A549 treated with RU486 at 1 μM for 4 hours (cell line): Measurements from ENCODE around the gene SPANXN5. TPM values are rescaled to one million over a fixed set of nuclear protein-coding genes. Genes with fewer than 3 reads are reported as not detected.

ENCODE experiments used
- total RNA-seq: library from RNA; stranded (reverse); fragments of 200-300 nt; extraction: Qiagen RNA extraction; gene quantifications from 5 replicates; pipeline ENCODE4 v1.2.3, GENCODE V29; 2022; ENCODE audit warnings: low read depth

SPANXN5 gene, protein sequence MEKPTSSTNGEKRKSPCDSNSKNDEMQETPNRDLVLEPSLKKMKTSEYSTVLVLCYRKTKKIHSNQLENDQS
- total RNA-seq: not detected in 5 replicates

DNA sequence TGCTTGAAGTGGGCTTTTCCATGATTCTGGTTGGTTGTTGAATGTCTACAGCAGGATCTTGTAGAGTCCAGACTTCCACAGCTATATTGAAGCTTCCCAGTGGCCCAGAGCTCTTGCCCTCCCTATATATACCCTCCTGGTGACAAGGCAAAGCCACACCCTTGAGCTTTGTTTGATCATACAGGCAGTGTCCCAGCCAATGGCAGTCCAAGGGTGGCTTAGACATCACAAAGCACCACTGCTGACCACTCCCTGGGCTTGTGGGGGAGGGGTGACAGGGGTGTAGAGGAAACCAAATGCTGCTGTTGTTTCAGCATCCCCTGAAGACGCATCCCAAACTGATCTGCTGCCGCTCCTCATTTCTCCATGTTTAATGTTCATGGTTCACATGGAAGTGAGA, at the start of gene SPANXN5:
Gene SPANXN5 (minus strand): TSS at position 101 of the 400 bp plus-strand sequence. CDS start 79 bp downstream, at position 22.

DNA sequence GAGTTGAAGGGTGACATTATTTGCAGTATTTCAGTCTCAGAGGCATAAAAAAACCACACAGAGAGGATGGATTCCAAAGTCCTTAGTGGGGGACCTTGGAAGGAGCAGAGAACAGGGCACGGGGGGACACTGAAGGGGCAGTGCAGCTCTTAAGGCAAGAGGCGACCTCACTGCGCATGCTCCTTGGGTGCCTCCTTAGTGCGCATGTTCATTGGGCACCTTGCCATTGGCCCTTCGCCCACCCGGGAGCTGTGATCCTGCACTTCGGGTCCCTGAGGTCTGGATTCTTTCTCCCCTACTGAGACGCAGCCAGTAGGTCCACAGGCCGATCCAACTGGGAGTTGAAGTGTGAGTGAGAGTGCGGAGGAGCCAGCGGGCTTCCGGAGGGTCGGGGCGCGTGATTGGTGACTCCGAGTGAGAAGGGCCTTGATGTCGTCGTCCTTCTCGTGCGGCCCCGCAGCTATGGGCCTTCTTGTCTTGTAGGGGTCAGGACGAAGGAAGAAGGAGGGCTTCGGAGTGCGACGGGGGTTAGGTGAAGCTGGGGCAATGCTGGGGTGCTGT, 13.9 kb upstream of the SPANXN5 start, which contains the start of gene XAGE5:
Gene XAGE5 (plus strand): TSS at position 223 of the 561 bp plus-strand sequence. CDS start 1,280 bp downstream, outside the sequence.

DNA sequence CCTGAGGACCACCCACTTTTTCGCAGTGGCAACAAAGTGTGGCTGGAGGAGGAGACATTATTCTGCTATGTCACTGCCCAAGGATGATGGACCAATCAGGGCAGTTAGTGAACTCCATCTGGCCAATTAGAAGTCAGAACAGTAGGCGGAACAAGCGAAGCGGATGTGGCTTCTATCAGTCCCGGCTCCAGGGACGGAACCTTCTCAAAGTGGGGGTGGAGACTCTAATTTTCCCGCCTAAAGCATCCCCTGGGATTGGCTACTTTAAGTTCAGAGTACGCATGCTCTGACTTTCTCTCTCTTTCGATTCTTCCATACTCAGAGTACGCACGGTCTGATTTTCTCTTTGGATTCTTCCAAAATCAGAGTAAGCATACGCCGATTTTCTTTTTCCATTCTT, 46.3 kb downstream of the SPANXN5 start, which contains the start of gene SSX2B:
Gene SSX2B (plus strand): TSS at position 301 of the 400 bp plus-strand sequence. CDS start 1,429 bp downstream, outside the sequence.

Other genes with a start within 250 kb of the SPANXN5 start
- not detected in 5 replicates for gene SSX7, start 142.5 kb downstream of the SPANXN5 start, total RNA-seq
- gene SSX2, start 90.2 kb downstream of the SPANXN5 start, total RNA-seq: not detected in 5 replicates
- gene SSX2B, start 46.2 kb downstream of the SPANXN5 start, total RNA-seq: not detected in 5 replicates
- gene XAGE5, start 13.9 kb upstream of the SPANXN5 start, total RNA-seq: not detected in 5 replicates
- gene XAGE3, start 70.7 kb upstream of the SPANXN5 start, total RNA-seq: not detected in 5 replicates
- gene FAM156B, start 99.9 kb upstream of the SPANXN5 start, total RNA-seq: 7.4 to 19.2 TPM (median 11.2 TPM) in 5 replicates
- 11.5 to 17.6 TPM (median 14.5 TPM) in 5 replicates for gene FAM156A, start 161.1 kb upstream of the SPANXN5 start, total RNA-seq